ENCODE data around the gene TTC9C.
"Not testable (repeated sequence)": the region's sequence is repeated elsewhere in the genome, so short reads cannot be mapped to it uniquely, and the experiment has no call there.

Gene TTC9C

DNA sequence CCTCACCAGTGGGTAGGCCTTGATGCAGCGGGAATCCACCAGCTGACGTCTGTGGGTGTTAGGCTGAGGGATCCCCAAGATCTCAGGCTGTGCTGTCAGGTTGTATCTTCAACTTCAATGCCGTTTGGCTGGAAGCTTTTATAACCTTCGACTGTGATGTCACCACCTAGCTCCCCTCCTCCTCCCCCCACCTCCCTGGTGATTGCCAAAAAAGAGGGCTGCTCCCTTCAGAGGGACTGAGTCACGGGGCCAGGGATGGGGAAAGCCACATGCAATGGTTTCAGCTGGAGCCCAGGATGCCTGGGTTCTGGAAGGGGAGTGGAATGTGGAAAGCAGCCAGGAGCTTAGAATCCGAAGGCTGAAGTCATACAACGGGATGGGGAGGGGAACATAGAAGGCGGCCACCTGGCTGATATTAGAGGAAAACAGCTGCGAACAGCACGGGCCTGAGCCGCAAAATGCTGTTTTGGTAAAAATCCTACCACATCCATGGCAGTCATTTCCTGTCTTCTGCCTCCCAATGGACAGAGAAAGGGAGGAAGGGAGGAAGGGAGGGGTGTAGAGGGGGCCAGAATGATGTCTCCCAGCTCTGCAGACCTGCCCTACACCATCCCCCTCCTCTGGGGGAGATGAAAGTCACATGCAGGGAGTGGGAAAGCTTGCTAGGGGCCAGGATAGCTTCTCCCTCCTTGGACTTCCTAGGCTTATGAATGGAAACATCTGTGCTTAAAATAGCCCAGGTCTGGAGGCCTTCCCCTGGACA, 38.7 kb upstream of the TTC9C start, which contains the start of gene LRRN4CL:
LRRN4CL (minus strand) TSS at position 110 of the 763 bp plus-strand sequence. CDS start 1,022 bp downstream, outside the sequence.
- no peak within 1 kb of the TSS for H3K4me3 ChIP-seq (ENCODE audit: low read depth, low read length)
- TF ChIP-seq, protein P1, sequence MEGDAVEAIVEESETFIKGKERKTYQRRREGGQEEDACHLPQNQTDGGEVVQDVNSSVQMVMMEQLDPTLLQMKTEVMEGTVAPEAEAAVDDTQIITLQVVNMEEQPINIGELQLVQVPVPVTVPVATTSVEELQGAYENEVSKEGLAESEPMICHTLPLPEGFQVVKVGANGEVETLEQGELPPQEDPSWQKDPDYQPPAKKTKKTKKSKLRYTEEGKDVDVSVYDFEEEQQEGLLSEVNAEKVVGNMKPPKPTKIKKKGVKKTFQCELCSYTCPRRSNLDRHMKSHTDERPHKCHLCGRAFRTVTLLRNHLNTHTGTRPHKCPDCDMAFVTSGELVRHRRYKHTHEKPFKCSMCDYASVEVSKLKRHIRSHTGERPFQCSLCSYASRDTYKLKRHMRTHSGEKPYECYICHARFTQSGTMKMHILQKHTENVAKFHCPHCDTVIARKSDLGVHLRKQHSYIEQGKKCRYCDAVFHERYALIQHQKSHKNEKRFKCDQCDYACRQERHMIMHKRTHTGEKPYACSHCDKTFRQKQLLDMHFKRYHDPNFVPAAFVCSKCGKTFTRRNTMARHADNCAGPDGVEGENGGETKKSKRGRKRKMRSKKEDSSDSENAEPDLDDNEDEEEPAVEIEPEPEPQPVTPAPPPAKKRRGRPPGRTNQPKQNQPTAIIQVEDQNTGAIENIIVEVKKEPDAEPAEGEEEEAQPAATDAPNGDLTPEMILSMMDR (IDR thresholded peaks at IDR 0.05; ENCODE audit: borderline replicate concordance, insufficient read depth, low read depth, low read length): no peak

DNA sequence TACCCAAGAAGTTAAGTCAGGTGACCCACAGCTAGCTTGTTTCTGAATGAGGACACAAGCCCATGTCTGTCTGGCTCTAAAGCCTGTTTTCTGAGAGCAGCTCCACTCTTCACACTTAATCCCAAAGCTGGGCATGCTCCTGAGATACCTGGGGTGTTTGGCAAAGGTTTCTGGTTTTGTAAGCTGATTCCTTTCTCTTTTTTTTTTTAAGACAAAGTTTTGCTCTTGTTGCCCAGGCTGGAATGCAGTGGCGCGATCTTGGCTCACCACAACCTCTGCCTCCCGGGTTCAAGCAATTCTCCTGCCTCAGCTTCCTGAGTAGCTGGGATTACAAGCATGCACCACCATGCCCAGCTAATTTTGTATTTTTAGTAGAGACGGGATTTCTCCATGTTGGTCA, 34.7 kb upstream of the TTC9C start:
- not testable (repeated sequence) for H3K4me3 ChIP-seq (ENCODE audit: low read depth, low read length)

DNA sequence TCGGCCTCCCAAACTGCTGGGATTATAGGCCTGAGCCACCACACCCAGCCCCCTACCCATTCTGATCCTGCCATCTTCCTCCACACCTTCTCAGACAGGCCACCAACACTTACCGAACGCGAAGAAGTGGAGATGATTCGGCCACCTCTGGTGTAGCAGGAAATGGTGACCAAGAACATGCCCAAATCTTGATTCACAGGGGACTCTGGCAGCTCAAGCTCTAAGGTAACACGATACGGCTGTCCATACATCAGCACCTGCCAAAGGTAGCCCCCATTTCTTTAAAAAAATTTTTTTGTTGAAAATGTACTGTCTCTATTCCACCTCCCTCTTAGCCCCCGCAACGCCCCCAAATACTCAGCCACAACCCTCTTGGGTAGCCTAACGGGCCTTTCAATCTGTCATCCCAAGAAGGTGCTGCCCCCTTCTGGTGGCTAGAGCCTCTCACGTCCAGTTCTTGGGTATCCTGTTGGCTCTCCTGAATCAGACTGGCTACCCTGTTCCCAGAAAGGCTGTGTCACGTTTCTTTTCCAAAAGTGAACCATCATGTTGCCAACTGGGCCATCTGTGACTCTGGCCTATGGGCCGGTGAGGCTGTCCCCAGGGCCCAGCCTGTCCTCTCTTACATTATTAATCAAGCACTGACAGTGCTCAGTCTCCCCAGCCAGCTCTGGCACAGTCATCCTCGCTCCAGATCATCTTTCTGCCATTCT, 33.7 kb upstream of the TTC9C start:
- no peak overlapping the region for H3K4me3 ChIP-seq (ENCODE audit: low read depth, low read length)
- TF ChIP-seq, protein P1 (IDR thresholded peaks at IDR 0.05; ENCODE audit: borderline replicate concordance, insufficient read depth, low read depth, low read length): peak; percentile 84

DNA sequence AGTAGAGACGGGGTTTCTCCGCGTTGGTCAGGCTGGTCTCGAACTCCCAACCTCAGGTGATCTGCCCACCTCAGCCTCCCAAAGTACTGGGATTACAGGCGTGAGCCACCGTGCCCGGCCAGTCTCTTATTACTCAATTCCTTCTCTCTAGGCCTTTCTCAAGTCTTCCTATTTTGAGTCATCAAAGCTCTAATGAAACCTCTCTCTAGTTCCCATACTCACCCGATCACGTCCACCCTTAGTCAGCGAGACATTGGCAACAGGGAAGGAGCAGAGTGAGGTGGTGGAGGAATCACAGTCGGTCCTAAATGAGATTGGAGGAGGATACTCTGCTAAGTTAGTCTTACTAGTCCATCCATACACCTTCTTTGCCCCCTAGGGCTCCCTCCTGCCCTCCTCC, 26.0 kb upstream of the TTC9C start:
- TF ChIP-seq, protein P1 (IDR thresholded peaks at IDR 0.05; ENCODE audit: borderline replicate concordance, insufficient read depth, low read depth, low read length): no peak
- no peak overlapping the region for H3K4me3 ChIP-seq (ENCODE audit: low read depth, low read length)

DNA sequence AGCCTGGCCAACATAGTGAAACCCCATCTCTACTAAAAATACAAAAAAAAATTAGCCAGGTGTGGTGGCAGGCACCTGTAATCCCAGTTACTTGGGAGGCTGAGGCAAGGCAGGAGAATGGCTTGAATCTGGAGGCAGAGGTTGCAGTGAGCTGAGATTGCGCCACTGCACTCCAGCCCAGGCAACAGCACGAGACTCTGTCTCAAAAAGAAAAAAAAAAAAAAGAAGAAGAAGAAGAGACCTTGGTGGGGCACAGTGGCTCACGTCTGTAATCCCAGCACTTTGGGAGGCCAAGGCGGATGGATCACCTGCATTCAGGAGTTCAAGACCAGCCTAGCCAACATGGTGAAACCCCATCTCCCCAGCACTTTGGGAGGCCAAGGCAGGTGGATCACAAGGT, 24.4 kb upstream of the TTC9C start:
- not testable (repeated sequence) for H3K4me3 ChIP-seq (ENCODE audit: low read depth, low read length)

DNA sequence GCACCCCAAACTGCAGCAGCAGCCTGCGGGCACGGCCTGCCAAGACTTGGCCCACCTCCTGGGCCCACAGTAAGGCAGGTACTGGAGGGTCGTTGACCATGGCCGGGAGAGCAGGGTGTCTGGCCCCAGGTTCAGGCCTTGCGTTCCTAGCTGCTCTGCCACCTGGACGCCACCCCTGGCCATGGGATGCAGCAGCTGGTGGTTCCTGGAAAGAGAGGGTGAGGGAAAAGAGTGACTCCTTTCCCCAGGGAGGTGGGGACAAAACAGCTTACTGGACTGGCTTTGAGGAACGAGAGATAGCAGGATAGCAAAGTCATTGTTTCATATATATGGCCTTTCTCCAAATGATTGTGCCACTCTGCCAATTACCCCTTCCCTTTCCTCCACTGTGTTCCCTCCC, 22.9 kb upstream of the TTC9C start:
- peak overlapping the region; percentile 66 for H3K4me3 ChIP-seq (ENCODE audit: low read depth, low read length)
- TF ChIP-seq, protein P1 (IDR thresholded peaks at IDR 0.05; ENCODE audit: borderline replicate concordance, insufficient read depth, low read depth, low read length): no peak

DNA sequence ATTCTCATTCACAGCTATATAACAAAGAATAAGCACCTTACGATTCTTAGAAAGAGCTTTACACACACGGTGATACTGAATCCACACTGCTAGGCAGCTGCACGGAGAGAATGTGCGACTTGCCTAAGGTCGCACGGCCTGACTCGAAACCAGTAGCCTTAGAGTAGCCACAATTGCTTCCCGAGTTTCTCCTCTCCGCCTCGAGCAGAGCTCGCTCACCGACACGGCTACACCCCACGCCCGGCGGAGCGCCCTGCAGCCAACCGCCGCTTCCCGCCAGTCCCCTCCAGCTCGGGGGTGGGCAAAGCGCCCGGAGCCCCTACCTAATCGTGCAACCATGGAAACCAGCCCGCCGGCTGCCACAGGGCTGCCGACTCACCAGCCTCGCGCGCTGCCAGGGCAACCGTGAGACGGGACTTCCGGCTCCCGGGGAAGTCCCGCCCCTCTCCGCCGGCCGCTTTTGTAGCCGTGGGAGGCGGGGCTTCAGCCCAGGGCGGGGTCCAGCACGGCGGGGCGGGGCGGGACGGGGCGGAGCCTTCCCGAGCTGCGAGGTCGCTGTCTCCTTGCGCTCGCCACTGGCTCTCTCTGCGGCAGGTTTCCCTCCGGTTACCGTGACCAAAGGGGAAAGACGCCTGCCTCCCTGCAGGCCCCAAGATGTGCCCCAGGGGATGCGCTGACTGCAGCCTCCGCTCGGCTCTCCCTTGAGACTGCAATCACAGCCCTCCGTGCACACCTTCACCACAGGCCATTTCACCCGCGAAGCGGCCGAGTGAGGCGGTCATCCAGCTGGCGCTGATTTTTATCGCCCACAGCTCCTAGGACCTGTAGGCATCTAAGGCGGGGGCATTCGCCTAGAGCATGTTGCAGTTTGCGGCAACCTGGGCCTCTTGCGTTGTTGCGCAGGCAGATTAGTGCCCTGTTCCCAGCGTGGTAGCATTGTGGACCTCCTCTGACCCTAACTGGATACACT, 22.1 kb upstream of the TTC9C start:
- peak overlapping the region; percentile 66 for H3K4me3 ChIP-seq (ENCODE audit: low read depth, low read length)
- TF ChIP-seq, protein P1 (IDR thresholded peaks at IDR 0.05; ENCODE audit: borderline replicate concordance, insufficient read depth, low read depth, low read length): no peak
